Measurements from ENCODE around the gene TMA7B.

DNA sequence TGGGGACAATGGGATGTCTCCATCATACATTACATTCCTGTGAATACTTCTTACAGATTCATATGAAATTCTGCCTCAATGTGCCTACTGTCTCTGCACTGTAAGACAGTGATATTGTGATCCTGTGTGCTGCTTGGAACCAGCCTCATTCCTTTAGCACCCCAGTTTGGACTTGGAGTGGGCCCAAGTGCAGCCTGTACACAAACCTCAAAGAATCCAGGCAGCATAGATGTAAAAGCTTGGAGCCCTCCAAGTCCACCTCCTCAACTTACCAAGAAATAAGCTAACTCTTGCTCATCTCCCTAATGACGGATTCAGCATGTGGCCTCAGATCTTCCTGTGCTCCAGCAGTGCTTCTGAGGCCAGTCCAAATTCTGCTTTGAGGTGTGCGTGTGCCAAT lies 34.9 kb upstream of the TMA7B start:
- TF ChIP-seq, protein P1, sequence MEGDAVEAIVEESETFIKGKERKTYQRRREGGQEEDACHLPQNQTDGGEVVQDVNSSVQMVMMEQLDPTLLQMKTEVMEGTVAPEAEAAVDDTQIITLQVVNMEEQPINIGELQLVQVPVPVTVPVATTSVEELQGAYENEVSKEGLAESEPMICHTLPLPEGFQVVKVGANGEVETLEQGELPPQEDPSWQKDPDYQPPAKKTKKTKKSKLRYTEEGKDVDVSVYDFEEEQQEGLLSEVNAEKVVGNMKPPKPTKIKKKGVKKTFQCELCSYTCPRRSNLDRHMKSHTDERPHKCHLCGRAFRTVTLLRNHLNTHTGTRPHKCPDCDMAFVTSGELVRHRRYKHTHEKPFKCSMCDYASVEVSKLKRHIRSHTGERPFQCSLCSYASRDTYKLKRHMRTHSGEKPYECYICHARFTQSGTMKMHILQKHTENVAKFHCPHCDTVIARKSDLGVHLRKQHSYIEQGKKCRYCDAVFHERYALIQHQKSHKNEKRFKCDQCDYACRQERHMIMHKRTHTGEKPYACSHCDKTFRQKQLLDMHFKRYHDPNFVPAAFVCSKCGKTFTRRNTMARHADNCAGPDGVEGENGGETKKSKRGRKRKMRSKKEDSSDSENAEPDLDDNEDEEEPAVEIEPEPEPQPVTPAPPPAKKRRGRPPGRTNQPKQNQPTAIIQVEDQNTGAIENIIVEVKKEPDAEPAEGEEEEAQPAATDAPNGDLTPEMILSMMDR (IDR thresholded peaks at IDR 0.05) = no peak
- no peak for TF ChIP-seq POLR2A (IDR thresholded peaks at IDR 0.05)

All from tibial nerve (tissue), 3 donors.